Measurements from ENCODE around the gene GRHL1. TPM values are rescaled to one million over a fixed set of nuclear protein-coding genes. Genes with fewer than 3 reads are reported as not detected.

The GRHL1 gene
- total RNA-seq, 4 donors from 2014 or later = 112 to 233 (median 121) TPM

DNA sequence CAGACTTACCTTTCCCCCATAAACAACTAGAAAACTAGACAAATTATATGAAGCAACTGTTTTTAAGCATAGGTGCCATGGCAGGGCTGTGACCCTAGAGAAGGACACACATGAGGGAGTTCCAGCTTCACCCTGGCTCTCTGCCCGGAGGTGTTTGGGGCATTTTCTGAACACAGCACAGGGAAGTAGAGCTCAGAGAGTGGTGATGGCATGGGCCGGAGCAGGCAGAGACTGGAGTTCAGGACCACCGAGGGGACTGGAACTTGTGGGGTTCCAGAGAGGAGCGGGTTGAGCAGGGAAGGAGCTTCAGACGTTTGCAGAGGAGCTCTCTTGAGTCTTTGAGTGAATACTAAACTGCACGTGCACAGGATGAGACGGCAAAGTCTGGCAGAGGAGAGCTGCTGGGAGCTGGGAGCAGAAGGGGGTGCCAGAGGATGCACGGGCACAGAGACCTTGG is 65.3 kb downstream of the GRHL1 start:
- Histone ChIP-seq H3K27ac (no peak overlapping the region), H3K36me3 (no peaks in the 10 kb centered on the region), H3K4me1 (peaks cover 25% of the 10 kb centered on the region), H3K4me3 (no peak overlapping the region), H3K27me3 (no peaks in the 10 kb centered on the region), H3K9me3 (no peaks in the 10 kb centered on the region)
- TF ChIP-seq, protein P1, sequence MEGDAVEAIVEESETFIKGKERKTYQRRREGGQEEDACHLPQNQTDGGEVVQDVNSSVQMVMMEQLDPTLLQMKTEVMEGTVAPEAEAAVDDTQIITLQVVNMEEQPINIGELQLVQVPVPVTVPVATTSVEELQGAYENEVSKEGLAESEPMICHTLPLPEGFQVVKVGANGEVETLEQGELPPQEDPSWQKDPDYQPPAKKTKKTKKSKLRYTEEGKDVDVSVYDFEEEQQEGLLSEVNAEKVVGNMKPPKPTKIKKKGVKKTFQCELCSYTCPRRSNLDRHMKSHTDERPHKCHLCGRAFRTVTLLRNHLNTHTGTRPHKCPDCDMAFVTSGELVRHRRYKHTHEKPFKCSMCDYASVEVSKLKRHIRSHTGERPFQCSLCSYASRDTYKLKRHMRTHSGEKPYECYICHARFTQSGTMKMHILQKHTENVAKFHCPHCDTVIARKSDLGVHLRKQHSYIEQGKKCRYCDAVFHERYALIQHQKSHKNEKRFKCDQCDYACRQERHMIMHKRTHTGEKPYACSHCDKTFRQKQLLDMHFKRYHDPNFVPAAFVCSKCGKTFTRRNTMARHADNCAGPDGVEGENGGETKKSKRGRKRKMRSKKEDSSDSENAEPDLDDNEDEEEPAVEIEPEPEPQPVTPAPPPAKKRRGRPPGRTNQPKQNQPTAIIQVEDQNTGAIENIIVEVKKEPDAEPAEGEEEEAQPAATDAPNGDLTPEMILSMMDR (IDR thresholded peaks at IDR 0.05) = no peak
- TF ChIP-seq EP300 (IDR thresholded peaks at IDR 0.05) = no peak
- TF ChIP-seq POLR2AphosphoS5 (IDR thresholded peaks at IDR 0.05) = no peak
- TF ChIP-seq POLR2A (IDR thresholded peaks at IDR 0.05) = no peak
- peak in 1 of 2 donors; percentile 54 for DNase-seq (ENCODE audit: low spot score in 2 of 2)
- WGBS = 85% methylated on average over 8 of the region's 8 CpGs

- TF ChIP-seq EP300 (IDR thresholded peaks at IDR 0.05) = no peak
- no peak for TF ChIP-seq POLR2AphosphoS5 (IDR thresholded peaks at IDR 0.05)
- TF ChIP-seq, protein P1 (IDR thresholded peaks at IDR 0.05) = no peak
- TF ChIP-seq POLR2A (IDR thresholded peaks at IDR 0.05) = no peak
- Histone ChIP-seq H3K27me3 (no peaks in the 10 kb centered on the region), H3K27ac (no peak overlapping the region), H3K4me3 (no peak overlapping the region), H3K4me1 (peaks cover 31% of the 10 kb centered on the region), H3K9me3 (no peaks in the 10 kb centered on the region), H3K36me3 (no peaks in the 10 kb centered on the region)
- peak in 1 of 2 donors; percentile 29 for DNase-seq (ENCODE audit: low spot score in 2 of 2)
- WGBS = 80% methylated on average over 5 of the region's 5 CpGs
These were observed 65.9 kb downstream of the GRHL1 start for GRCh38 chr2:10017313-10017941.

DNA sequence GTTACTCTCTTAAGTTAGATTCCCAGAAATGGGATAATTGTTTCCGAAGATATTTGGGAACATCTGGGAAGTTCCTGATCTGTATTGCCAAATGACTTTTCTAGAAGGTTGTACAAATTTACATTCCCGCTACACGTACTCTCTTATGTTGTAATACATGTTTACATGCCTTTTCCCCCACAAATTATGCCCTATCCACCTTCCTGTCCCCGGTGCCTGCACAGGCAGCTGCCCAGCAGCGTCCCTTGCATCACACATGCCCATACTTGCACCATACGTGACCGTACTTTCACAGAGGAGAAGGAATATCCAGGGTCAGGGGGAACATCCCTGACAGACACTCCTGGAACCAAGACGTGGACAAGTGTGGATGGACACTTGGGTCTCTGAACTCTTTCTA is 67.7 kb downstream of the GRHL1 start:
- no peaks in the 10 kb centered on the region for H3K36me3 ChIP-seq
- WGBS = 26% methylated on average over 8 of the region's 8 CpGs
- H3K27me3 ChIP-seq = no peaks in the 10 kb centered on the region
- H3K4me1 ChIP-seq = peaks cover 34% of the 10 kb centered on the region
- TF ChIP-seq POLR2AphosphoS5 (IDR thresholded peaks at IDR 0.05) (peak in 2 of 3 donors; percentile 45 to 67), EP300 (IDR thresholded peaks at IDR 0.05) (no peak), POLR2A (IDR thresholded peaks at IDR 0.05) (no peak)
- TF ChIP-seq, protein P1 (IDR thresholded peaks at IDR 0.05) = no peak
- peak in 1 of 2 donors; percentile 69 for DNase-seq (ENCODE audit: low spot score in 2 of 2)
- H3K4me3 ChIP-seq = no peak overlapping the region
- no peaks in the 10 kb centered on the region for H3K9me3 ChIP-seq
- no peak overlapping the region for H3K27ac ChIP-seq

GRCh38 chr2:10019602-10020400 is 68.3 kb downstream of the GRHL1 start:
- 79% methylated on average over 12 of the region's 27 CpGs for WGBS
- Histone ChIP-seq H3K4me3 (no peak overlapping the region), H3K9me3 (no peaks in the 10 kb centered on the region), H3K27ac (no peak overlapping the region), H3K27me3 (no peaks in the 10 kb centered on the region), H3K4me1 (peaks cover 34% of the 10 kb centered on the region), H3K36me3 (no peaks in the 10 kb centered on the region)
- peak in 1 of 2 donors; percentile 61 for DNase-seq (ENCODE audit: low spot score in 2 of 2)
- TF ChIP-seq POLR2AphosphoS5 (IDR thresholded peaks at IDR 0.05) (no peak), EP300 (IDR thresholded peaks at IDR 0.05) (no peak), POLR2A (IDR thresholded peaks at IDR 0.05) (no peak)
- TF ChIP-seq, protein P1 (IDR thresholded peaks at IDR 0.05) = no peak

- Histone ChIP-seq H3K4me3 (no peak overlapping the region), H3K4me1 (peaks cover 34% of the 10 kb centered on the region), H3K36me3 (no peaks in the 10 kb centered on the region), H3K9me3 (no peaks in the 10 kb centered on the region), H3K27ac (peak overlapping the region; percentile 45), H3K27me3 (no peaks in the 10 kb centered on the region)
- TF ChIP-seq, protein P1 (IDR thresholded peaks at IDR 0.05) = no peak
- TF ChIP-seq POLR2A (IDR thresholded peaks at IDR 0.05) = no peak
- TF ChIP-seq EP300 (IDR thresholded peaks at IDR 0.05) = no peak
- no peak for TF ChIP-seq POLR2AphosphoS5 (IDR thresholded peaks at IDR 0.05)
- 81% methylated on average over 10 of the region's 16 CpGs for WGBS
- peak in 1 of 2 donors; percentile 68 for DNase-seq (ENCODE audit: low spot score in 2 of 2)
These were observed 70.5 kb downstream of the GRHL1 start for GRCh38 chr2:10022041-10022421.

Measured in suprapubic skin (tissue), 4 donors.